BE2C (cell line): Measurements from ENCODE around the gene PAPLN.

Source experiments
- DNase-seq: peaks from one replicate; pipeline ENCODE4 v3.0.0-alpha.2; 2020
- H3K27me3 ChIP-seq: fragments of 250-450 bp; sonication (Bioruptor Pico); 2 replicates; pipeline ENCODE4 v1.5.1; 2020; ENCODE audit warnings: mild to moderate bottlenecking
- H3K36me3 ChIP-seq: fragments of 250-450 bp; sonication (Bioruptor Pico); 2 replicates; pipeline ENCODE4 v1.5.1; 2020; ENCODE audit warnings: mild to moderate bottlenecking
- H3K4me1 ChIP-seq: fragments of 250-450 bp; sonication (Bioruptor Pico); 2 replicates; pipeline ENCODE4 v1.5.1; 2020
- H3K4me3 ChIP-seq: 2 replicates; pipeline ENCODE4 v1.5.1; 2011; ENCODE audit warnings: low read depth, low read length
- H3K9me3 ChIP-seq: fragments of 250-450 bp; sonication (Bioruptor Pico); 2 replicates; pipeline ENCODE4 v1.5.1; 2020
- TF ChIP-seq, protein P1 (sequence below): IDR thresholded peaks from 2 replicates; pipeline ENCODE4 v1.5.1; 2012; ENCODE audit warnings: mild to moderate bottlenecking, low read depth, low read length

PAPLN gene

DNA sequence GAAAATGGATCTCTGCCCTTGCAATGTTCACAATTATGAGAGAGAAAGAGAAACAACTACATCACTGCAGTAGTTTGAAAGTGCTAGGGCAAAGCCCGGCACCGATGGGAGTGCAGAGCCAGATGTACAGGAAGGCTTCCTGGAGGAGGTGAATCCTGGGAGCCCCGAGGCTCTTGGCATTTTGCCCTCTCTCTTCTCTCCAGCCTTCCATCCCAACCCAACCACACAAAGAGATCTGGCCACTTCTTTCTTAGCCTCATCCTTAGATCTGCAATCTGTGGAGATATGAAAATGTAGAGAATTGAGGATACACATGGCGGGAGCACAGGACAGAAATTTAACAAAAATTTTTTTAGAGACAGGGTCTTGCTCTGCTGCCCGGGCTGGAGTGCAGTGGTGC, 3.3 kb upstream of the PAPLN start:
- Histone ChIP-seq H3K4me3 (no peak overlapping the region), H3K36me3 (no peaks in the 10 kb centered on the region), H3K4me1 (no peaks in the 10 kb centered on the region; the same call in 1 of the 2 replicates), H3K9me3 (no peaks in the 10 kb centered on the region), H3K27me3 (peaks cover 33% of the 10 kb centered on the region)
- no peak for DNase-seq
- TF ChIP-seq, protein P1, sequence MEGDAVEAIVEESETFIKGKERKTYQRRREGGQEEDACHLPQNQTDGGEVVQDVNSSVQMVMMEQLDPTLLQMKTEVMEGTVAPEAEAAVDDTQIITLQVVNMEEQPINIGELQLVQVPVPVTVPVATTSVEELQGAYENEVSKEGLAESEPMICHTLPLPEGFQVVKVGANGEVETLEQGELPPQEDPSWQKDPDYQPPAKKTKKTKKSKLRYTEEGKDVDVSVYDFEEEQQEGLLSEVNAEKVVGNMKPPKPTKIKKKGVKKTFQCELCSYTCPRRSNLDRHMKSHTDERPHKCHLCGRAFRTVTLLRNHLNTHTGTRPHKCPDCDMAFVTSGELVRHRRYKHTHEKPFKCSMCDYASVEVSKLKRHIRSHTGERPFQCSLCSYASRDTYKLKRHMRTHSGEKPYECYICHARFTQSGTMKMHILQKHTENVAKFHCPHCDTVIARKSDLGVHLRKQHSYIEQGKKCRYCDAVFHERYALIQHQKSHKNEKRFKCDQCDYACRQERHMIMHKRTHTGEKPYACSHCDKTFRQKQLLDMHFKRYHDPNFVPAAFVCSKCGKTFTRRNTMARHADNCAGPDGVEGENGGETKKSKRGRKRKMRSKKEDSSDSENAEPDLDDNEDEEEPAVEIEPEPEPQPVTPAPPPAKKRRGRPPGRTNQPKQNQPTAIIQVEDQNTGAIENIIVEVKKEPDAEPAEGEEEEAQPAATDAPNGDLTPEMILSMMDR: no peak

DNA sequence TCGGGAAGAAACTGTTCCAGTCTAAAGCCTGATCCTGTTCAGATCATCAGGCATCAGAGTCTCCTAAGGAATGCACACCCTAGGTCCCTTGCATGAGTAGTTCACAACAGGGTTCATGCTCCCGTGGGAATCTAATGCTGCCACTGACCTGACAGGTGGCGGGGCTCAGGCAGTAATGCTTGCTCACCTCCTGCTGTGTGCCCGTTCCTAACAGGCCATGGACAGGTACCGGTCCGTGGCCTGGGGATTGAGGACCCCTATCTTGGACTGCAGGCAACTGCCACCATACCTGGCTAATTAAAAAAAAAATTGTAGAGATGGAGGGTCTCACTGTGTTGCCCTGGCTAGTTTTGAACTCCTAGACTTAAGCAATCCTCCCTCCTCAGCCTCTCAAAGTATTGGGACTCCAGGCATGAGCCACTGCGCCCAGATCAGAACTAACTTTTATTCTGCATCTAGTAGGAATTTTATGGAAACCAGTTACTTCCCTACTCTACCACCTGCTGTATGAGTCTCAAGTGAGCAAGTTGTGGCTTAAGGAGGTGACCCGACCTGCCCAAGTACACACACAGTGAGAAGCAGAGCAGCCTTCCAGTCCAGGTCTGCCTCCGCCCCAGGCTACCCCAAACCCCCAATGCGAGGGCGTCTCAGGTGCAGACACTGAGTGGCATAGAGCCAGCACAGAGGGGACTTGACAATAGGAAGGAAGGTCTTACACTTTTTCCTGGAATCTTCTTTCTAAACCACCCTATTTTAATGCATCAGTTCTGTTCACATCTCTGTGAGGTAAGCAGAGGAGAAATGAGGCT, 2.5 kb upstream of the PAPLN start:
- Histone ChIP-seq H3K9me3 (no peaks in the 10 kb centered on the region), H3K4me1 (no peaks in the 10 kb centered on the region), H3K4me3 (no peak overlapping the region), H3K27me3 (peaks cover 40% of the 10 kb centered on the region), H3K36me3 (no peaks in the 10 kb centered on the region)
- no peak for DNase-seq
- TF ChIP-seq, protein P1: no peak

DNA sequence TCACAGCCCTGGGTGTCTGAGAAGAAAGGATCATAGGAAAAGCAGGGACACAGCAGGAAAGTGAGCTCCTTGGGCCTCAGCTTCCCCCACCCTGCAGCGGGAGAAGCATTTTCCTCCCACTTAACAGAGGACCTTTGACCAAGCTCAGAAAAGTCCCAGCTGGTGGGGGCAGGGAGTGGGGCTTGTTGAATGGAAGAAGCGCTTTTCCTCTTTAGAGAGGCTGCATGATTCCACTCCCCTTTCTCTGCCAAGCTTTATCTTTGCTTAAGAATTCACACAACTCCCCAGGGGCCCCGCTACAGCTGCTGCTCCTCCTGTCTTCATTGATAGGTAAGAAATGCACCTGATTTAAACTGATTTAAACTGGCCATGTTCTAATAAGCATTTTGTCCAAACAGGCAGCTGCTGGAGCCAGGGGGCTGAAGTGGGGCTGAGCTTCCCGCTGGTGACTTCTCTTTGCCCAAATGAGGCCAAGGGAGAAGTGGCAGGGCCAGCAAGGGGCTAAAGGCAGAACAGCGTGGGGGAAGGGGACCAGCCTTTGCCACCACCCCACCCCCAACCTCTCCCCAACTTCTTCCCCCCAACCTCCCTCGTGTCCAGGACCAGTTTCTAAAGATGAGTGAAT, 1.7 kb upstream of the PAPLN start:
- Histone ChIP-seq H3K27me3 (peaks cover 44% of the 10 kb centered on the region), H3K4me3 (no peak overlapping the region), H3K36me3 (no peaks in the 10 kb centered on the region), H3K9me3 (no peaks in the 10 kb centered on the region), H3K4me1 (no peaks in the 10 kb centered on the region)
- TF ChIP-seq, protein P1: no peak
- DNase-seq: no peak

DNA sequence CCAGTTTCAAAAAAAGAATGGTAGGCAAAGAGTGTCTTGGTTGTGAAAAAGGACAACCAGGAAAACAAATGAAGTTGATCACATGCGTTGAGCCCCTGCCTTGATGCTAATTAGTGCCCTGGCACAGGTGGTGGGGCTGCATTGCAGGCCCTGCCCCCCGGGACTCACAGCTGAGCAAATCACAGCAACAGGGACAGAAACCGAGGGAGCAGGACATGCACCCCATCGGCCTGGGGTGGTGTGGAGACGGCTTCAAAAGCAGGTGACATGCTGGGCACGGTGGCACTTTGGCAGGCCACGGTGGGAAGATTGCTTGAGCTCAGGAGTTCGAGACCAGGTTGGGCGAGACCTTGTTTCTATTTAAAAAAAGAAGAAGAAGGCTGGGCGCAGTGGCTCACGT, 1.1 kb upstream of the PAPLN start:
- TF ChIP-seq, protein P1: no peak
- Histone ChIP-seq H3K27me3 (peaks cover 44% of the 10 kb centered on the region), H3K4me1 (no peaks in the 10 kb centered on the region), H3K36me3 (no peaks in the 10 kb centered on the region), H3K4me3 (no peak overlapping the region), H3K9me3 (no peaks in the 10 kb centered on the region)
- DNase-seq: no peak

DNA sequence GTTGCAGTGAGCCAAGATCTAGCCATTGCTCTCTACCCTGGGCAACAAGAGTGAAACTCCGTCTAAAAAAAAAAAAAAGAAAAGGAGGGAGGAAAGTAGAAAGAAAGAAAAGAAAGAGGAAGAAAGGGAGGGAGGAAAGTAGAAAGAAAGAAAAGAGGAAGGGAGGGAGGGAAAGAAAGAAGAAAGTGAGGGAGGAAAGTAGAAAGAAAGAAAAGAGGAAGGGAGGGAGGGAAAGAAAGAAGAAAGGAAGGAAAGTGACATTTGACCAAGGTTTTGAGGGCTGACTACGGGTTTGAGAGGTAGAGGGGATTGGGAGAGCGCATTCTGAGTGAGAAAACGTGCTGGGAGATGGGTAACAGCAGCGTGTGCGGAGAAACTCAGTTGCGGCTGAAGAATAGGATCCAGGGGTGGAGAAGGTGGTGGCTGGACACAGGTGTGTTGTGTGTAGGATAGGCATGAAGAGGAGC, 521 bp upstream of the PAPLN start:
- TF ChIP-seq, protein P1: no peak
- no peaks in the 10 kb centered on the region for H3K36me3 ChIP-seq
- H3K27me3 ChIP-seq: peaks cover 44% of the 10 kb centered on the region
- H3K4me1 ChIP-seq: no peaks in the 10 kb centered on the region
- no peak for DNase-seq
- no peaks in the 10 kb centered on the region for H3K9me3 ChIP-seq
- no peak overlapping the region for H3K4me3 ChIP-seq
